Ishikawa (cell line): ENCODE measurements around the gene CORO1C.

ENCODE experiments used
- CEBPB ChIP-seq: IDR thresholded peaks from 2 replicates; pipeline ENCODE4 v1.6.1; 2012
- CREB1 ChIP-seq: IDR thresholded peaks from 2 replicates; pipeline ENCODE4 v1.6.1; 2012; ENCODE audit warnings: low read depth
- EGR1 ChIP-seq: IDR thresholded peaks from 2 replicates; pipeline ENCODE4 v1.6.1; 2012
- EP300 ChIP-seq: IDR thresholded peaks from 2 replicates; pipeline ENCODE4 v1.6.1; 2012; ENCODE audit warnings: borderline replicate concordance
- FOXM1 ChIP-seq: IDR thresholded peaks from 2 replicates; pipeline ENCODE4 v1.6.1; 2012; ENCODE audit warnings: low read depth, borderline replicate concordance
- MAX ChIP-seq: IDR thresholded peaks from 2 replicates; pipeline ENCODE4 v1.6.1; 2012
- NFIC ChIP-seq: IDR thresholded peaks from 2 replicates; pipeline ENCODE4 v1.6.1; 2012
- RAD21 ChIP-seq: IDR thresholded peaks from 2 replicates; pipeline ENCODE4 v1.6.1; 2012; ENCODE audit warnings: low read depth
- REST ChIP-seq: IDR thresholded peaks from 2 replicates; pipeline ENCODE4 v1.6.1; 2012; ENCODE audit warnings: low read depth, mild to moderate bottlenecking
- TAF1 ChIP-seq: IDR thresholded peaks from 2 replicates; pipeline ENCODE4 v1.6.1; 2012; ENCODE audit warnings: low read depth, mild to moderate bottlenecking
- TCF12 ChIP-seq: IDR thresholded peaks from 2 replicates; pipeline ENCODE4 v1.6.1; 2012; ENCODE audit warnings: low read depth
- USF1 ChIP-seq: IDR thresholded peaks from 2 replicates; pipeline ENCODE4 v1.6.1; 2012
- YY1 ChIP-seq: IDR thresholded peaks from 2 replicates; pipeline ENCODE4 v1.6.1; 2012; ENCODE audit warnings: low read depth

GRCh38 chr12:108735855-108736254 lies 4.5 kb upstream of the CORO1C start:
- TF ChIP-seq MAX (no peak), REST (no peak), CEBPB (no peak), TAF1 (no peak), CREB1 (no peak), EP300 (no peak), USF1 (no peak), NFIC (no peak), RAD21 (no peak), TCF12 (no peak), YY1 (no peak), FOXM1 (no peak), EGR1 (no peak)
